ENCODE results near the gene PCNT.

- TF ChIP-seq CTCF (IDR thresholded peaks at IDR 0.05 in 4 of 5, conservative IDR thresholded peaks at IDR 0.05 in 1 of 5), result no peak
- no peak for TF ChIP-seq POLR2A (IDR thresholded peaks at IDR 0.05)
Observed at GRCh38 chr21:46454142-46454541, 130.2 kb downstream of the PCNT start.
